ENCODE data around the gene CARMIL1. TPM values are rescaled to one million over a fixed set of nuclear protein-coding genes. Genes with fewer than 3 reads are reported as not detected.

Gene CARMIL1
- polyA plus RNA-seq (2013, experiment 1 of 2) = 12.9 TPM
- polyA plus RNA-seq (2013, experiment 2 of 2) = 14.4 TPM

DNA sequence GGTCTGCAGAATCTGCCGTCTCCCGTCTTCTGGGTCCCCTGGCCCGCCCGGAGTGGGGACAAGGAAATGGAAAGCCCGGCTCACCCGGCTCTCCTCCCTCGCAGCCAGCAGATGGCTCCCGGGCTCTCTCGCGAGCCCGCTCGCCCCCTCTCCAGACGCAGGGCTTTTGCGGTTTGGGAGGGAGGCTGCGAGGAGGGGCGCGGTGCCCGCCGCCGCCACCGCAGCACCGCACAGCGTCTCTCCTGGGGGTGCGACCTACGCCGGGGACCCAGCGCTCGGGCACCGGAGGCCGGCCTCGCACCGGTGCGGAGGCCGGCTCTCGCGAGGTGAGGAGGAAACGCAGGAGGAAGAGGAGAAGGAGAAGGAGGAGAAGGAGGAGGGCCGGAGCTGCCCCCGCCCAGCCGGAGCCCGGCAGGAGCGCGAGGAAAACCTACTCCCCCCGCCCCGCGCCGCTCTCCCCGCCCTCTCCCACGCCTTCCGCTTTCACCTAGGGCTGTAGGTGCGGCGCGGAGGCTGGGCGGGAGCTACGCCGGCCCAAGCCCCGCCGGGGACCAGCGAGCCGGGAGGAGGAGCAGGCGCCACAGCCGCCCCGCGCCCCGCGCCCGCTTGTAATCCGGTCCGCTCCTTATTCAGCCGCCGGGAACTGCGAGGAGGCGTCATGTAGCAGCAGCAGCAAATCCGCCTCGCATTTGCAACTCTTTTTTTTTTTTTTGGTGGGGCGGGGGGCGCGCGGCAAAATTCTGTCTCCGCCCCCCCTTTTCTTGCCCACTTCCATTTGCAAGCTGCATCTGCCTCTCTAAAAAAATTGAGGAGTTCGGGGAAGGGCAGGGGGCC, at the start of gene CARMIL1:
Gene CARMIL1 (plus strand): TSS at position 461 of the 834 bp plus-strand sequence. CDS start 422 bp downstream, outside the sequence.
- Histone ChIP-seq H3K4me3 (ENCODE audit: extremely low read depth, insufficient read depth, low read length, poor library complexity, severe bottlenecking) (peak within 1 kb of the TSS; percentile 74), H3K27ac (ENCODE audit: low read depth, low read length, severe bottlenecking) (peak within 1 kb of the TSS; percentile 49), H3K36me3 (ENCODE audit: control insufficient read depth, insufficient read depth, low read length) (no peaks in the 10 kb centered on the region), H3K4me1 (ENCODE audit: control insufficient read depth, insufficient read depth, low read length, poor library complexity, severe bottlenecking) (peaks cover 15% of the 10 kb centered on the region), H3K9me3 (ENCODE audit: control insufficient read depth, low read length) (no peaks in the 10 kb centered on the region)
- 0 to 1% methylated on average over 21 to 59 of the region's 81 CpGs for WGBS, 2 experiments (ENCODE audit: insufficient coverage in 2 of 2)

DNA sequence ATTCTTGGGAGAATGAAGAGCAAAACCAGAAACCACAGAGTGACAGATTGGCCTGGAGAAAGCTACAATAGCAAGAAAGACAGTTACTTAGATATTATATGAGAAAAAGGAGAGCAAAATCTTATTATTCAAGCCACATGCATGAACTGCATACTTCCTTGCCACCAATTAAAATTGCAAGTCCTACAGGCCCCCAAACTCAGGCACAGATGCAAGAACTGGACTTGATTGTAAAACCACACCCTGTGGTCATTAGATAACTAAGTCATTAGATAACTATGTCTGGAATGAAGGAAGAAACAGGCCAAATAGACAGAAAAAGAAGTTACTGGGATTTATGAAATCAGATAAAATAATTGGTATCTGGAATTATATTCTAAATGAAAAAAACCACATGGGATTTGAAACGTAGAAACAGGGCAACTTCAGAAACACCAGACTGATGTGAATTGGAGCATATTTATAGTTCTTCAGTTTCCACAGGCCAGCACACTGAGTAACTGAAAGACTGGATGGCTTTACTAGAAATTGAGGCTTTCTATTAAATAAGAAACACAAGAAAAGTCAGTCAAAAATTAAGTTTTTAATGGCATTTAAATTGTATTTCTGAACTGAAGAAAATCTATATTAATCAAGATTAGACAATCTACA, 49.4 kb upstream of the CARMIL1 start:
- Histone ChIP-seq H3K36me3 (ENCODE audit: control insufficient read depth, insufficient read depth, low read length) (no peaks in the 10 kb centered on the region), H3K9me3 (ENCODE audit: control insufficient read depth, low read length) (no peaks in the 10 kb centered on the region), H3K4me1 (ENCODE audit: control insufficient read depth, insufficient read depth, low read length, poor library complexity, severe bottlenecking) (peaks cover 4% of the 10 kb centered on the region), H3K27ac (ENCODE audit: low read depth, low read length, severe bottlenecking) (peak overlapping the region; percentile 25), H3K4me3 (ENCODE audit: extremely low read depth, insufficient read depth, low read length, poor library complexity, severe bottlenecking) (no peak overlapping the region)
- WGBS, 2 experiments (ENCODE audit: insufficient coverage in 2 of 2) = 89% methylated on average over 1 of the region's 1 CpG; no CpG with 5 or more reads in 1 of the 2 experiments

- no peaks in the 10 kb centered on the region for H3K36me3 ChIP-seq (ENCODE audit: control insufficient read depth, insufficient read depth, low read length)
- WGBS, 2 experiments (ENCODE audit: insufficient coverage in 2 of 2) = 89 to 91% methylated on average over 5 to 11 of the region's 13 CpGs
- H3K4me3 ChIP-seq (ENCODE audit: extremely low read depth, insufficient read depth, low read length, poor library complexity, severe bottlenecking) = no peak overlapping the region
- H3K9me3 ChIP-seq (ENCODE audit: control insufficient read depth, low read length) = no peaks in the 10 kb centered on the region
- no peak overlapping the region for H3K27ac ChIP-seq (ENCODE audit: low read depth, low read length, severe bottlenecking)
- H3K4me1 ChIP-seq (ENCODE audit: control insufficient read depth, insufficient read depth, low read length, poor library complexity, severe bottlenecking) = peaks cover 4% of the 10 kb centered on the region
Measured at GRCh38 chr6:25232479-25232878, 46.7 kb upstream of the CARMIL1 start.

- WGBS, 2 experiments (ENCODE audit: insufficient coverage in 2 of 2) = no CpG with 5 or more reads among the region's 1 CpG
- Histone ChIP-seq H3K4me3 (ENCODE audit: extremely low read depth, insufficient read depth, low read length, poor library complexity, severe bottlenecking) (no peak overlapping the region), H3K4me1 (ENCODE audit: control insufficient read depth, insufficient read depth, low read length, poor library complexity, severe bottlenecking) (peaks cover 4% of the 10 kb centered on the region), H3K9me3 (ENCODE audit: control insufficient read depth, low read length) (no peaks in the 10 kb centered on the region), H3K27ac (ENCODE audit: low read depth, low read length, severe bottlenecking) (no peak overlapping the region), H3K36me3 (ENCODE audit: control insufficient read depth, insufficient read depth, low read length) (no peaks in the 10 kb centered on the region)
Measured at GRCh38 chr6:25233226-25233625, 45.9 kb upstream of the CARMIL1 start.

DNA sequence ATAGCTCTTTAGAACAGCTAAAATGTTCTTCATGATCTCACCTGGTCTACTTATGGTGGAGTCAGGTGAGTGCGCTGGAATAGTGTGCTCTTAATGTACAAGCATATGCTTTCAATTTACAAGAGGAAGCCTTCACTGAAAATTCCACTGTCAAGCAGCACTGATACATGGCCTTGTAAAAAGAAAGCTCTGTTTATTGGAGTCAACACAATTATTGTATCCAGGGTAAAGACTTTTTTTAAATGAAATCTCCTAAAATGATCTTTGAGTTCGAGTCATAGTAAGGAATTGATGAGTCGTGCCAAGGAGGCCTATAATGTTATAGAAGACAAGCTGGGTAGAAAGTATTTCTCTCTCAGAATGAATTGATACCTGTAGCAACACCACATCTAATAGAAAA, 41.6 kb upstream of the CARMIL1 start:
- H3K9me3 ChIP-seq (ENCODE audit: control insufficient read depth, low read length) = no peaks in the 10 kb centered on the region
- H3K4me3 ChIP-seq (ENCODE audit: extremely low read depth, insufficient read depth, low read length, poor library complexity, severe bottlenecking) = no peak overlapping the region
- no CpG with 5 or more reads among the region's 3 CpGs for WGBS, 2 experiments (ENCODE audit: insufficient coverage in 2 of 2)
- no peaks in the 10 kb centered on the region for H3K36me3 ChIP-seq (ENCODE audit: control insufficient read depth, insufficient read depth, low read length)
- H3K27ac ChIP-seq (ENCODE audit: low read depth, low read length, severe bottlenecking) = no peak overlapping the region
- no peaks in the 10 kb centered on the region for H3K4me1 ChIP-seq (ENCODE audit: control insufficient read depth, insufficient read depth, low read length, poor library complexity, severe bottlenecking)

GRCh38 chr6:25239059-25239458, 40.1 kb upstream of the CARMIL1 start:
- H3K27ac ChIP-seq (ENCODE audit: low read depth, low read length, severe bottlenecking) = no peak overlapping the region
- no peak overlapping the region for H3K4me3 ChIP-seq (ENCODE audit: extremely low read depth, insufficient read depth, low read length, poor library complexity, severe bottlenecking)

GRCh38 chr6:25239498-25239897, 39.7 kb upstream of the CARMIL1 start:
- H3K4me3 ChIP-seq (ENCODE audit: extremely low read depth, insufficient read depth, low read length, poor library complexity, severe bottlenecking) = no peak overlapping the region
- no peaks in the 10 kb centered on the region for H3K4me1 ChIP-seq (ENCODE audit: control insufficient read depth, insufficient read depth, low read length, poor library complexity, severe bottlenecking)
- H3K36me3 ChIP-seq (ENCODE audit: control insufficient read depth, insufficient read depth, low read length) = no peaks in the 10 kb centered on the region
- H3K9me3 ChIP-seq (ENCODE audit: control insufficient read depth, low read length) = no peaks in the 10 kb centered on the region
- no peak overlapping the region for H3K27ac ChIP-seq (ENCODE audit: low read depth, low read length, severe bottlenecking)
- no CpG with 5 or more reads among the region's 1 CpG for WGBS, 2 experiments (ENCODE audit: insufficient coverage in 2 of 2)

More at GRCh38 chr6:25239059-25239458, 40.1 kb upstream of the CARMIL1 start:
- H3K9me3 ChIP-seq (ENCODE audit: control insufficient read depth, low read length) = no peaks in the 10 kb centered on the region
- H3K36me3 ChIP-seq (ENCODE audit: control insufficient read depth, insufficient read depth, low read length) = no peaks in the 10 kb centered on the region
- H3K4me1 ChIP-seq (ENCODE audit: control insufficient read depth, insufficient read depth, low read length, poor library complexity, severe bottlenecking) = no peaks in the 10 kb centered on the region

DNA sequence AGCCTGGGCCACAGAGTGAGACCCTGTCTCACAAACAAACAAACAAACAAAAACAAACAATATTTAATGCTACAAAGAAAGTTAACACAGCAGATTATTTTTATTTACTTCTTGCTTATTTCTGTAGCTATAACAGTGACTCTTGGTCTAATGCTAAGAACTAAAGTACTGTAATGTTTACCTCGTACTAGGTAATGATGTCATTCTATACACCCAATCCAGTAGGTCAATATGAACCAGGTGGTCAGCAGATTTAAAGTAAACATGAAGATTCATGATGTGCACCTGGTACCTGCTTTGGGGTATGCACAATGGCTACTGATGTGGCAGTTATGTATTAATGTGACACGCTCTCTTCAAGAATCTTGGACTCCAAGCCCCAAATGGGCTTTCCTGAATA, 36.6 kb upstream of the CARMIL1 start:
- Histone ChIP-seq H3K4me3 (ENCODE audit: extremely low read depth, insufficient read depth, low read length, poor library complexity, severe bottlenecking) (no peak overlapping the region), H3K9me3 (ENCODE audit: control insufficient read depth, low read length) (no peaks in the 10 kb centered on the region), H3K36me3 (ENCODE audit: control insufficient read depth, insufficient read depth, low read length) (no peaks in the 10 kb centered on the region), H3K27ac (ENCODE audit: low read depth, low read length, severe bottlenecking) (no peak overlapping the region), H3K4me1 (ENCODE audit: control insufficient read depth, insufficient read depth, low read length, poor library complexity, severe bottlenecking) (no peaks in the 10 kb centered on the region)
- 100% methylated on average over 2 of the region's 2 CpGs; no CpG with 5 or more reads in 1 of the 2 experiments for WGBS, 2 experiments (ENCODE audit: insufficient coverage in 2 of 2)

GRCh38 chr6:25244865-25245264, 34.3 kb upstream of the CARMIL1 start:
- Histone ChIP-seq H3K4me3 (ENCODE audit: extremely low read depth, insufficient read depth, low read length, poor library complexity, severe bottlenecking) (no peak overlapping the region), H3K27ac (ENCODE audit: low read depth, low read length, severe bottlenecking) (no peak overlapping the region), H3K4me1 (ENCODE audit: control insufficient read depth, insufficient read depth, low read length, poor library complexity, severe bottlenecking) (no peaks in the 10 kb centered on the region), H3K9me3 (ENCODE audit: control insufficient read depth, low read length) (no peaks in the 10 kb centered on the region), H3K36me3 (ENCODE audit: control insufficient read depth, insufficient read depth, low read length) (no peaks in the 10 kb centered on the region)

DNA sequence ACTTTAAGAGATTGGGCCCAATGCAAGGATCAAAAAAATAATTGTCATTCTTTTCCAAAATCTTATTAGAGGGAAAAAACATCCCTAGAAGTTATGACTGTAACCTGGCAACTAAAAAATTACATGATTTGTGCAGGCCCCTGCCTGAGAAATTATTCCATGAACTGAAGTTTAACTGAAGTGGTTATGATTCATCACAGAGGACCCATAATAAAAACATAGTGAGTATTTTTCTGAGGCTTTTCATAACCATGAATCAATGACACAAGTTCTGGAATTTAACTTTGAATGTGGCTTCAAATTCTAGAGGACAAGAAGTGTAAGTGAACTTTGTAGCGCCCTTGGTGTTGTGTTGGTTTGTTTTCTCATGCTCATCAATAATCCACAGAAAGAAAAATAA, 31.1 kb upstream of the CARMIL1 start:
- no CpG with 5 or more reads among the region's 1 CpG for WGBS, 2 experiments (ENCODE audit: insufficient coverage in 2 of 2)
- Histone ChIP-seq H3K4me1 (ENCODE audit: control insufficient read depth, insufficient read depth, low read length, poor library complexity, severe bottlenecking) (no peaks in the 10 kb centered on the region), H3K4me3 (ENCODE audit: extremely low read depth, insufficient read depth, low read length, poor library complexity, severe bottlenecking) (no peak overlapping the region), H3K9me3 (ENCODE audit: control insufficient read depth, low read length) (no peaks in the 10 kb centered on the region), H3K27ac (ENCODE audit: low read depth, low read length, severe bottlenecking) (no peak overlapping the region), H3K36me3 (ENCODE audit: control insufficient read depth, insufficient read depth, low read length) (no peaks in the 10 kb centered on the region)

DNA sequence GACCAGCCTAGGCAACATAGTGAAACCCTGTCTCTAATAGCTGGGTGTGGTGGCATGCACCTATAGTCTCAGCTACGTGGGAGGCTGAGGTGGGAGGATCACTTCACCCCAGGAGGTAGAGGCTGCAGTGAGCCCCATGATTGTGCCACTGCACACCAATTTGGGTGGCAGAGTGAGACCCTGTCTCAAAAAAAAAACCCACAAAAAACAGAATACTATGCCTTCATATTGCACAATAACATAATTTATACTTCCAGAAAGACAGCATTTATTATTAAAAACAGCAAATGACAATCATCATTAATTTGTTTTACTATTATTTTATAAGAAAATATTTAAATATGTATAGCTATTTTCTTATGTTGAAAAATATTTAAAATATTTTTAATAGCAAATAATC, 30.0 kb upstream of the CARMIL1 start:
- Histone ChIP-seq H3K27ac (ENCODE audit: low read depth, low read length, severe bottlenecking) (no peak overlapping the region), H3K4me1 (ENCODE audit: control insufficient read depth, insufficient read depth, low read length, poor library complexity, severe bottlenecking) (no peaks in the 10 kb centered on the region), H3K9me3 (ENCODE audit: control insufficient read depth, low read length) (no peaks in the 10 kb centered on the region), H3K36me3 (ENCODE audit: control insufficient read depth, insufficient read depth, low read length) (no peaks in the 10 kb centered on the region), H3K4me3 (ENCODE audit: extremely low read depth, insufficient read depth, low read length, poor library complexity, severe bottlenecking) (no peak overlapping the region)
- WGBS, 2 experiments (ENCODE audit: insufficient coverage in 2 of 2) = 78% methylated on average over 1 of the region's 1 CpG; no CpG with 5 or more reads in 1 of the 2 experiments
